NCI-H69 (cell line): Measurements from ENCODE around the gene KRTAP17-1.

Experiments
- DNase-seq: peaks from one replicate; lab custom pipeline; 2025; lab: John Stamatoyannopoulos, UW

KRTAP17-1 gene

GRCh38 chr17:41332239-41332638, 16.7 kb upstream of the KRTAP17-1 start:
- no peak for DNase-seq

GRCh38 chr17:41331606-41332005, 16.1 kb upstream of the KRTAP17-1 start:
- no peak for DNase-seq

GRCh38 chr17:41329279-41329948, 13.9 kb upstream of the KRTAP17-1 start:
- DNase-seq = peak; percentile 60

GRCh38 chr17:41328207-41328606, 12.7 kb upstream of the KRTAP17-1 start:
- DNase-seq = no peak

- DNase-seq = no peak
Measured at GRCh38 chr17:41327411-41328120, 12.1 kb upstream of the KRTAP17-1 start.

GRCh38 chr17:41326173-41327145, 10.9 kb upstream of the KRTAP17-1 start:
- no peak for DNase-seq

GRCh38 chr17:41325611-41326010, 10.1 kb upstream of the KRTAP17-1 start:
- DNase-seq = no peak

GRCh38 chr17:41325126-41325525, 9.6 kb upstream of the KRTAP17-1 start:
- DNase-seq = no peak

GRCh38 chr17:41324180-41325075, 8.9 kb upstream of the KRTAP17-1 start:
- peak; percentile 24 for DNase-seq

- DNase-seq = no peak
Measured at GRCh38 chr17:41322903-41323895, 7.7 kb upstream of the KRTAP17-1 start.

- peak; percentile 48 for DNase-seq
Measured at GRCh38 chr17:41322094-41322902, 6.8 kb upstream of the KRTAP17-1 start.

GRCh38 chr17:41318231-41318630, 2.7 kb upstream of the KRTAP17-1 start:
- DNase-seq = no peak

GRCh38 chr17:41315814-41316445, 420 bp upstream of the KRTAP17-1 start:
- DNase-seq = peak; percentile 40

- no peak for DNase-seq
Measured at GRCh38 chr17:41311111-41311510, 4.4 kb downstream of the KRTAP17-1 start.

GRCh38 chr17:41308918-41309359, 6.6 kb downstream of the KRTAP17-1 start, which contains the start of gene KRTAP16-1:
KRTAP16-1 (minus strand) TSS chr17:41309309; CDS start chr17:41309253, 56 bp downstream.
- DNase-seq = no peak

- peak; percentile 61 for DNase-seq
Measured at GRCh38 chr17:41308251-41308917, 7.1 kb downstream of the KRTAP17-1 start.

- no peak for DNase-seq
Measured at GRCh38 chr17:41307647-41308046, 7.9 kb downstream of the KRTAP17-1 start.

GRCh38 chr17:41304091-41304490, 11.4 kb downstream of the KRTAP17-1 start:
- DNase-seq = no peak
